Measurements from ENCODE around the gene HERC6. TPM values are rescaled to one million over a fixed set of nuclear protein-coding genes. Genes with fewer than 3 reads are reported as not detected.
"Not testable (repeated sequence)": the region's sequence is repeated elsewhere in the genome, so short reads cannot be mapped to it uniquely, and the experiment has no call there.

HERC6 gene
- total RNA-seq, 1 donor from 2014 or later, result 14.5 TPM

GRCh38 chr4:88445252-88445651, 66.6 kb downstream of the HERC6 start:
- TF ChIP-seq POLR2A (IDR thresholded peaks at IDR 0.05), result no peak
- no peak for TF ChIP-seq CTCF (IDR thresholded peaks at IDR 0.05)
- TF ChIP-seq POLR2AphosphoS5 (IDR thresholded peaks at IDR 0.05; ENCODE audit: insufficient read depth in 1 of 2, low read depth in 1 of 2), result no peak
- Histone ChIP-seq H3K27me3 (no peaks in the 10 kb centered on the region), H3K4me3 (no peak overlapping the region), H3K36me3 (no peaks in the 10 kb centered on the region), H3K27ac (no peak overlapping the region), H3K9me3 (no peaks in the 10 kb centered on the region), H3K4me1 (no peaks in the 10 kb centered on the region)
- no peak for DNase-seq (ENCODE audit: extremely low spot score in 2 of 2)
- intact Hi-C loops (cut with DNase I), result no loop called here

- H3K4me1 ChIP-seq, result no peaks in the 10 kb centered on the region
- no peaks in the 10 kb centered on the region for H3K27me3 ChIP-seq
- no peak for DNase-seq (ENCODE audit: extremely low spot score in 2 of 2)
- TF ChIP-seq POLR2A (IDR thresholded peaks at IDR 0.05) (no peak), CTCF (IDR thresholded peaks at IDR 0.05) (no peak), POLR2AphosphoS5 (IDR thresholded peaks at IDR 0.05; ENCODE audit: insufficient read depth in 1 of 2, low read depth in 1 of 2) (no peak)
- intact Hi-C loops (cut with DNase I), result no loop called here
- H3K36me3 ChIP-seq, result no peaks in the 10 kb centered on the region
- H3K27ac ChIP-seq, result no peak overlapping the region
- no peak overlapping the region for H3K4me3 ChIP-seq
- no peaks in the 10 kb centered on the region for H3K9me3 ChIP-seq
Observed at GRCh38 chr4:88446124-88446523, 67.5 kb downstream of the HERC6 start.

GRCh38 chr4:88447371-88448095, 68.9 kb downstream of the HERC6 start:
- H3K4me3 ChIP-seq, result no peak overlapping the region
- TF ChIP-seq POLR2A (IDR thresholded peaks at IDR 0.05), result no peak
- no peak for TF ChIP-seq CTCF (IDR thresholded peaks at IDR 0.05)
- TF ChIP-seq POLR2AphosphoS5 (IDR thresholded peaks at IDR 0.05; ENCODE audit: insufficient read depth in 1 of 2, low read depth in 1 of 2), result no peak
- intact Hi-C loops (cut with DNase I), result no loop called here
- no peaks in the 10 kb centered on the region for H3K36me3 ChIP-seq
- no peaks in the 10 kb centered on the region for H3K9me3 ChIP-seq
- no peak overlapping the region for H3K27ac ChIP-seq
- no peak for DNase-seq (ENCODE audit: extremely low spot score in 2 of 2)
- H3K4me1 ChIP-seq, result no peaks in the 10 kb centered on the region
- H3K27me3 ChIP-seq, result no peaks in the 10 kb centered on the region

- intact Hi-C loops (cut with DNase I); H3K27ac ChIP-seq; H3K27me3 ChIP-seq; H3K9me3 ChIP-seq; DNase-seq (ENCODE audit: extremely low spot score in 2 of 2); H3K36me3 ChIP-seq; H3K4me1 ChIP-seq; H3K4me3 ChIP-seq: not testable (repeated sequence)
Observed at GRCh38 chr4:88448211-88448765, 69.6 kb downstream of the HERC6 start.

GRCh38 chr4:88448889-88449288, 70.2 kb downstream of the HERC6 start:
- no peaks in the 10 kb centered on the region for H3K4me1 ChIP-seq
- no peak for TF ChIP-seq POLR2AphosphoS5 (IDR thresholded peaks at IDR 0.05; ENCODE audit: insufficient read depth in 1 of 2, low read depth in 1 of 2)
- no peak for TF ChIP-seq POLR2A (IDR thresholded peaks at IDR 0.05)
- TF ChIP-seq CTCF (IDR thresholded peaks at IDR 0.05), result no peak
- no peaks in the 10 kb centered on the region for H3K36me3 ChIP-seq
- no peak overlapping the region for H3K27ac ChIP-seq
- no peaks in the 10 kb centered on the region for H3K9me3 ChIP-seq
- H3K27me3 ChIP-seq, result no peaks in the 10 kb centered on the region
- DNase-seq (ENCODE audit: extremely low spot score in 2 of 2), result no peak
- intact Hi-C loops (cut with DNase I), result no loop called here
- H3K4me3 ChIP-seq, result no peak overlapping the region
